IPS-NIHi7 (cell line): ENCODE results near the gene TEAD1.

ENCODE experiments used
- DNase-seq: peaks from one replicate; pipeline ENCODE4 v3.0.0; 2012; ENCODE audit warnings: mixed read lengths; ENCODE audit errors: extremely low spot score

The TEAD1 gene

GRCh38 chr11:12981676-12982522 lies 307.7 kb downstream of the TEAD1 start:
- DNase-seq, result no peak

DNA sequence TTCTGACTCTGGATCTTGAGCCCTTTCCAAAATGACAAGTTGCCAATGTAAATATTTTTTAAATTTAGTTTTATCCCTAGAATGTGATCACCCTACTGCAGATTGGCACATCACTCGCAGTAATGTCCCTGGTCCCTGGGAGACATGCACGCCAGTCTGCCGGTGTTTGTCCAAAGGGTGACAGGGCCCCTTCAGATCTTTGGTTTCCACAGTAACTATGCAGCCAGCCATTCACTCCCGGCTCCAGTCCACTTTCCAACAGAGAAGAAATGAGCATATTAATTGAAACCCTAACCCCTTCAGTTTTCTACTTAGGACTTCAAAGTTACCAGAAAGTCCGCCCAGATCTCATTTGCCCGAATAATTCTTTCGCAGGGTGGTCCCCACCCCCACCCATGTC lies 309.1 kb downstream of the TEAD1 start:
- DNase-seq, result no peak

- DNase-seq, result no peak
These were observed 312.1 kb downstream of the TEAD1 start for GRCh38 chr11:12986194-12986898.

- DNase-seq, result no peak
These were observed 315.4 kb downstream of the TEAD1 start for GRCh38 chr11:12989428-12990161.

DNA sequence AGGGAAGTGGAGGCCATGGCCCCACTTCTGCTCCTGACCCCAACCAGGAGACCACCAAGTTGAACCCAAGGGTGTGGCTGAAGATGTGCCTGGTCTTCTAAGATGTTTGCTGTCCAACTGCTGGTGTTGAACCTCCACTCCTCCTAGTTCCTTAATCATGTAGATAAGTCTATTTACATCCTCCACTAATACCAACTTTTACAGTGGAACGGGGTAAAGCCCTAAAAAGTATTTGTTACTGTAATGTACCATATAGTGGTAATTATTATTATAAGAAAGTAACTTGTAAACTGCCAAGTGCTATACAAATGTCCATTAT lies 315.9 kb downstream of the TEAD1 start:
- no peak for DNase-seq

DNA sequence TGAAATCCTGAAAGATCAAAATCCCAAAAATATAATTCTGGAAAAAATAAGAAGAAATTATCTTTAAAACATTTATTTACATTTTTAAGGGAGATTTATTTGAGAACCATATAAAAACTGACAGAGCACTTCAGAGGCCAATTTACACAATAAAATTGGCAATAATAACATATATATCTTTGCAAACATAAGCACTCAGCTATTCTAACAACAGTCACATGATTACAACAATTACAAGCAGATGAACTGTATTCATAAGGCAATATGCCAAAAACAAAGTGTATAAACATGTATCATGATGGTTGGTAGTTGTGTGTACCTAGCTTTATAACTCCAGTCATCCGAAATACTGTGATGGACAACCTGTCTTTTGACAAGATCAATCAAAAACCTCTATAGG lies 317.2 kb downstream of the TEAD1 start:
- no peak for DNase-seq

DNA sequence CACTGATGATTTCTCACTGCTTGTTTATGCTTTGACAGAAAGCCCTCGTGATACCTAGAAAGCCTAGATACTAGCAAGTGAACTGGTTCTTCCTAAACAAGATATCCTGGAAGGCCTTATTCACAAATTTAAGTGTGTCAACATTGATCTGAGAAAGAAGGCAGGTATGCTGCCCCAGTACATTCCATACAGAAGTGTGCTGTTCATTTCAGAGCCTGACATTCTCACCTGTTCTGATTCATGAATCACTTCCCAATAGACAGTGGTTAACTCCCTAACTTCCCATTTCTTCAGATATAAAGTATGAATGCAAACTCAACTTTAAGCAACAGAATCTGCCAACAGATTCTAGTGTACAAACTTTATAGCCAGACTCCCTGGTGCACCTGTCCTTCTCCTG lies 319.4 kb downstream of the TEAD1 start:
- no peak for DNase-seq
